Glutamatergic neuron (in vitro differentiated cells): ENCODE measurements around the gene STK10. TPM values are rescaled to one million over a fixed set of nuclear protein-coding genes. Genes with fewer than 3 reads are reported as not detected.
"Not testable (repeated sequence)": the region's sequence is repeated elsewhere in the genome, so short reads cannot be mapped to it uniquely, and the experiment has no call there.

Experiments used
- DNase-seq: peaks from one replicate; pipeline ENCODE4 v3.0.0; 2022
- H3K27ac Mint-ChIP-seq: one replicate; pipeline ENCODE4 v1.8.0; 2020; ENCODE audit warnings: mild to moderate bottlenecking, mixed read lengths, inconsistent platforms; ENCODE audit not compliant: unreplicated experiment
- H3K27me3 Mint-ChIP-seq: one replicate; pipeline ENCODE4 v1.8.0; 2020; ENCODE audit warnings: mild to moderate bottlenecking, moderate library complexity, mixed read lengths, inconsistent platforms; ENCODE audit not compliant: unreplicated experiment
- H3K36me3 Mint-ChIP-seq: one replicate; pipeline ENCODE4 v1.8.0; 2020; ENCODE audit warnings: mild to moderate bottlenecking, mixed read lengths, inconsistent platforms; ENCODE audit not compliant: unreplicated experiment
- H3K4me1 Mint-ChIP-seq: one replicate; pipeline ENCODE4 v1.8.0; 2020; ENCODE audit warnings: mild to moderate bottlenecking, low read depth, mixed read lengths, inconsistent platforms; ENCODE audit not compliant: unreplicated experiment
- H3K4me3 Mint-ChIP-seq: one replicate; pipeline ENCODE4 v1.8.0; 2020; ENCODE audit warnings: mild to moderate bottlenecking, mixed read lengths, inconsistent platforms; ENCODE audit not compliant: unreplicated experiment
- H3K9me3 Mint-ChIP-seq: one replicate; pipeline ENCODE4 v1.8.0; 2020; ENCODE audit warnings: mild to moderate bottlenecking, moderate library complexity, mixed read lengths, inconsistent platforms; ENCODE audit not compliant: unreplicated experiment
- total RNA-seq: library from RNA; stranded (reverse); fragmentation: NEBNext Ultra II Directional; extraction: Animal tissue kit (Norgen Biotek cat#: 25700); gene quantifications from one replicate; pipeline ENCODE4 v1.2.1, GENCODE V29; 2021; ENCODE audit not compliant: unreplicated experiment
- TF ChIP-seq, protein P1 (sequence below): fragments of 200-600 bp; sonication (generic); IDR thresholded peaks from one replicate; pipeline ENCODE4 v1.5.0; 2021; ENCODE audit not compliant: partially characterized antibody, unreplicated experiment

STK10 gene
- total RNA-seq, 1 donor from 2014 or later, result 84.7 TPM

DNA sequence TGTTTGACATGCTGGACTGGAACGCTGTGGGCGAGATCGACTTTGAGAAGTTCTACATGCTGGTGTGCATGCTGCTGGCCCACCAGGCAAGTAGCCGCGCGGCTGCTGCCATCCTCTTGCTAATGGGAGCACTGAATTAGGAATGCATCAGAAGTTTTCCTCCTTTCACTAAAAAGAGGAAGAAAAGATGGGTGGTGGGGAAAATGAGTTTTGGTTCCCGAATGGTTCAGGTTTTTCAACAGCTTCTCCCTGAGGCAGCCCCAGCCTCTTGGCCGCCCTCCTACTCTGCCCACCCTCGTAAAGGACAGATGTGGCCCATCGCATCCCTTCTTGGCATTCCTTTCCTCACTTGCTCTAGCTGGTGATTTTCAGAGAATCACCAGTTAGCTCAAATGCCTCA is 11.4 kb upstream of the STK10 start:
- Mint-ChIP-seq H3K27ac (no peak overlapping the region), H3K9me3 (peaks cover 5% of the 10 kb centered on the region), H3K27me3 (peaks cover 2% of the 10 kb centered on the region), H3K36me3 (no peaks in the 10 kb centered on the region), H3K4me1 (no peaks in the 10 kb centered on the region), H3K4me3 (no peak overlapping the region)
- TF ChIP-seq, protein P1, sequence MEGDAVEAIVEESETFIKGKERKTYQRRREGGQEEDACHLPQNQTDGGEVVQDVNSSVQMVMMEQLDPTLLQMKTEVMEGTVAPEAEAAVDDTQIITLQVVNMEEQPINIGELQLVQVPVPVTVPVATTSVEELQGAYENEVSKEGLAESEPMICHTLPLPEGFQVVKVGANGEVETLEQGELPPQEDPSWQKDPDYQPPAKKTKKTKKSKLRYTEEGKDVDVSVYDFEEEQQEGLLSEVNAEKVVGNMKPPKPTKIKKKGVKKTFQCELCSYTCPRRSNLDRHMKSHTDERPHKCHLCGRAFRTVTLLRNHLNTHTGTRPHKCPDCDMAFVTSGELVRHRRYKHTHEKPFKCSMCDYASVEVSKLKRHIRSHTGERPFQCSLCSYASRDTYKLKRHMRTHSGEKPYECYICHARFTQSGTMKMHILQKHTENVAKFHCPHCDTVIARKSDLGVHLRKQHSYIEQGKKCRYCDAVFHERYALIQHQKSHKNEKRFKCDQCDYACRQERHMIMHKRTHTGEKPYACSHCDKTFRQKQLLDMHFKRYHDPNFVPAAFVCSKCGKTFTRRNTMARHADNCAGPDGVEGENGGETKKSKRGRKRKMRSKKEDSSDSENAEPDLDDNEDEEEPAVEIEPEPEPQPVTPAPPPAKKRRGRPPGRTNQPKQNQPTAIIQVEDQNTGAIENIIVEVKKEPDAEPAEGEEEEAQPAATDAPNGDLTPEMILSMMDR, result no peak
- no peak for DNase-seq

DNA sequence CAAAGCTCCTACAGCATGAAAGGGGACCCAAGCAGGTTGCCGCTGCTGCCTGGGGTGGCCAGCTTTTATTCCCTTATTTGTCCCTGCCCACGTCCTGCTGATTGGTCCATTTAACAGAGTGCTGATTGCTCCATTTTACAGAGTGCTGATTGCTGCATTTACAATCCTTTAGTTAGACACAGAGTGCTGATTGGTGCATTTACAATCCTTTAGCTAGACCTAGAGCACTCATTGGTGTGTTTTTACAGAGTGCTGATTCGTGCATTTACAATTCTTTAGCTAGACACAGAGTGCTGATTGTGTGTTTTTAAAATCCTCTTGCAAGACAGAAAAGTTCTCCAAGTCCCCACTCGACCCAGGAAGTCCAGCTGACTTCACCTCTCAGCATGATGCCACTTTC is 9.8 kb upstream of the STK10 start:
- H3K27ac Mint-ChIP-seq, H3K4me1 Mint-ChIP-seq, H3K4me3 Mint-ChIP-seq, H3K27me3 Mint-ChIP-seq, DNase-seq, H3K36me3 Mint-ChIP-seq, H3K9me3 Mint-ChIP-seq: not testable (repeated sequence)

DNA sequence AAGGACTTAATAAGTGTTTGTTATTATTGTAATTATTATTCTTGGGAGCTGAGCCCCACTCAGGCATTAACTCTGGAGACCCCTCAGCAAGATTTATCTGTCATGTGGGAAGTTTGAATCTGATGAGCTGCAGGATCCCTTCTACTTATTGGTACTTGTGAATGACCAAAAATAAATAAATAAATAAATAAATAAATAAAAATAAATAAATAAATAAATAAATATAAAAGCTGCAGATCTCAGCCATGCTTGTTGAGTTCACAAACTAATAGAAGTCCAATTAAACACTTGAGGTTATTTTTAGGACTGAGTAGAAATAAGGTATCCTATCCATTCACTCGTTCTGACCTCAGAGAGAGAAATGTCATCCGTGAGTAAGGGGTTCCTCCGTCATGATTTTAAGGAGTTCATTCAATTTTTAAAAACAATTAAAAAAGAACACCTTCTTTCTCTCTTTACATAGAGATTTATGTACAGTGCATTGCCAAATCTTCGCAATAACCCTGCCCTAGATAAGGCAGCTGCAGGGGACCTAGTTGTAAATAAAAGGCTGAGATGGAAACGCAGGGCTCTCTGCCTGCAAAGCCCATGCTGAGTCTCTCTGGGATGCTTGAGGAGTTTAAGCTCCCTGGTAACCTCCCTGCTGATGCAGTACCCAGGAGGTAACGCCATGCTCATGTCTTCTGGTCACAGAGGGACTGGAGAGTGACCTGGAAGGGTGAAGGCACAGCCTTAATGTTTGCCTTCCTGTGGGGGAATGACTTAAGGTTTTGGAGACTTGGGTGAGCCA is 7.2 kb upstream of the STK10 start:
- TF ChIP-seq, protein P1, result no peak
- Mint-ChIP-seq H3K27me3 (peaks cover 2% of the 10 kb centered on the region), H3K4me3 (no peak overlapping the region), H3K4me1 (no peaks in the 10 kb centered on the region), H3K9me3 (peaks cover 2% of the 10 kb centered on the region), H3K27ac (no peak overlapping the region), H3K36me3 (no peaks in the 10 kb centered on the region)
- DNase-seq, result no peak

DNA sequence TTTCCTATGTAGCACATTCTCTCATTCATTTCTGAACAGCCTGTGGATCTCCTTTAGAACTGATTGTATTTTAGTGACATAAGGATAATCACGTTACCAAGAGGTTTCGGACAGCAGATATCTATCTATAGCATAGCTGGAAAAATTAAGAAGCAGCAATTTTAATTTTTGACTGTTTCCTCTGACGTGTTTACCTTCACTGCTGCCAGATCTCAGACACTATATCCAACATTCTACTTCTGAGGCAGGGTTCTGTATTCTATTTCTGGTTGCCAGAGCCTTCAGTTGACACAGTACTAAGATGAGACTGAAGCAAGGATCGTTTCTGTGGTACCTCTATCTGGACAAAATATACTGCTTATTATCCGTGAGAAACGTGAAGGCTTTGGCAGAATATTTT is 5.8 kb upstream of the STK10 start, which contains the start of gene EFCAB9:
EFCAB9 (plus strand) TSS at position 301 of the 400 bp plus-strand sequence; CDS start at position 302, 1 bp downstream.
- TF ChIP-seq, protein P1, result no peak
- Mint-ChIP-seq H3K4me1 (peaks cover 4% of the 10 kb centered on the region), H3K27me3 (peaks cover under 1% of the 10 kb centered on the region), H3K9me3 (peaks cover 4% of the 10 kb centered on the region), H3K36me3 (no peaks in the 10 kb centered on the region), H3K4me3 (no peak within 1 kb of the TSS), H3K27ac (no peak within 1 kb of the TSS)
- no peak for DNase-seq

DNA sequence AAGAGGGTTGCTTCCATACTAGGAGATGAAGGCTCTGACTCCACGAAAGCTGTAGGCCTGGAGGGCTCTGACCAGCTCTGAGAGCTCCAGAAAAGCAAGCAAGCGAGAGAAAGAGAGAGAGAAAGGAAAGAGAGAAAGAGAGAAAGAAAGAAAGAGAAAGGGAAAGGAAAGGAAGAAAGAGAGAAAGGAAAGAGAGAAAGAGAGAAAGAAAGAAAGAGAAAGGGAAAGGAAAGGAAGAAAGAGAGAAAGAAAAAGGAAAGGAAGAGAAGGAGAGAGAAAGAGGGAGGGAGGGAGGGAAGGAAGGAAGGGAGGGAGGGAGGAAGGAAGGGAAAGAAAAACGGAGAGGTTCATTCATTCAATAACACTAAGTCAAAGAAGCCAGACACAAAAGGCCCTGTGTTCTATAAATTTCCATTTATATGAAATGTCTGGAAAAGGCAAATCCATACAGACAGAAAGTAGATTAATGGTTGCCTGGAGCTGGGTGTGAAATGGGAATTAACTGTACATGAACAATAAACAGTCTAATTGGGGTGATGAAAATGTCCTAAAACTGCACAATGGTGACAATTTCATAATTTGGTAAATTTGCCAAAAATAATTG is 1.8 kb upstream of the STK10 start:
- Mint-ChIP-seq H3K36me3 (no peaks in the 10 kb centered on the region), H3K9me3 (peaks cover 4% of the 10 kb centered on the region), H3K27me3 (peaks cover 6% of the 10 kb centered on the region), H3K4me3 (peak overlapping the region; percentile 75), H3K4me1 (peaks cover 10% of the 10 kb centered on the region), H3K27ac (peak overlapping the region; percentile 66)
- no peak for DNase-seq
- TF ChIP-seq, protein P1, result no peak
